WTC11 (cell line): ENCODE measurements around the gene DHX40.

Source experiments
- ATF2 ChIP-seq: sonication (generic); formaldehyde crosslinking; IDR thresholded peaks from 2 replicates; pipeline ENCODE4 v1.8.1; 2022; ENCODE audit warnings: low read depth, missing genetic modification reagents, borderline replicate concordance
- JAZF1 ChIP-seq: fragments of 250-450 bp; sonication (Bioruptor Pico); IDR thresholded peaks from 2 replicates; pipeline ENCODE4 v1.9.0; 2021; ENCODE audit warnings: moderate library complexity, mild to moderate bottlenecking, inconsistent platforms
- SP1 ChIP-seq: sonication (generic); formaldehyde crosslinking; conservative IDR thresholded peaks from 2 replicates; pipeline ENCODE4 v1.8.1; 2022; ENCODE audit warnings: missing genetic modification reagents
- ZNF121 ChIP-seq: sonication (generic); formaldehyde crosslinking; IDR thresholded peaks from 2 replicates; pipeline ENCODE4 v1.8.0; 2023; ENCODE audit warnings: missing genetic modification reagents
- ZNF317 ChIP-seq: sonication (generic); formaldehyde crosslinking; IDR thresholded peaks from 2 replicates; pipeline ENCODE4 v1.8.1; 2023; ENCODE audit warnings: low read depth, mild to moderate bottlenecking, moderate library complexity, missing genetic modification reagents, borderline replicate concordance

GRCh38 chr17:59565171-59565958 is at the start of gene DHX40:
- TF ChIP-seq ATF2 = peak; percentile 98
- TF ChIP-seq SP1 (CRISPR knock-in tag) = peak; percentile 100
- no peak for TF ChIP-seq JAZF1 (CRISPR knock-in tag)
- peak; percentile 80 for TF ChIP-seq ZNF317 (CRISPR knock-in tag)
- TF ChIP-seq ZNF121 (CRISPR knock-in tag) = peak; percentile 67; the same call in 1 of the 2 replicates
